GM12864 (cell line): ENCODE results near the gene OPCML.

ENCODE experiments used
- DNase-seq: peaks from one replicate; pipeline ENCODE4 v3.0.0-alpha.2; 2011; ENCODE audit warnings: low read depth
- H3K4me3 ChIP-seq: 2 replicates; pipeline ENCODE4 v1.5.1; 2011; ENCODE audit warnings: mild to moderate bottlenecking, low read depth, low read length, control low read depth
- TF ChIP-seq, protein P1 (sequence below): IDR thresholded peaks from 2 replicates; pipeline ENCODE4 v1.5.1; 2011; ENCODE audit warnings: low read depth, mild to moderate bottlenecking, moderate library complexity, low read length, control low read depth, inconsistent platforms; ENCODE audit errors: missing control alignments

Gene OPCML

GRCh38 chr11:132977746-132978145, 554.6 kb downstream of the OPCML start:
- no peak for DNase-seq
- TF ChIP-seq, protein P1, sequence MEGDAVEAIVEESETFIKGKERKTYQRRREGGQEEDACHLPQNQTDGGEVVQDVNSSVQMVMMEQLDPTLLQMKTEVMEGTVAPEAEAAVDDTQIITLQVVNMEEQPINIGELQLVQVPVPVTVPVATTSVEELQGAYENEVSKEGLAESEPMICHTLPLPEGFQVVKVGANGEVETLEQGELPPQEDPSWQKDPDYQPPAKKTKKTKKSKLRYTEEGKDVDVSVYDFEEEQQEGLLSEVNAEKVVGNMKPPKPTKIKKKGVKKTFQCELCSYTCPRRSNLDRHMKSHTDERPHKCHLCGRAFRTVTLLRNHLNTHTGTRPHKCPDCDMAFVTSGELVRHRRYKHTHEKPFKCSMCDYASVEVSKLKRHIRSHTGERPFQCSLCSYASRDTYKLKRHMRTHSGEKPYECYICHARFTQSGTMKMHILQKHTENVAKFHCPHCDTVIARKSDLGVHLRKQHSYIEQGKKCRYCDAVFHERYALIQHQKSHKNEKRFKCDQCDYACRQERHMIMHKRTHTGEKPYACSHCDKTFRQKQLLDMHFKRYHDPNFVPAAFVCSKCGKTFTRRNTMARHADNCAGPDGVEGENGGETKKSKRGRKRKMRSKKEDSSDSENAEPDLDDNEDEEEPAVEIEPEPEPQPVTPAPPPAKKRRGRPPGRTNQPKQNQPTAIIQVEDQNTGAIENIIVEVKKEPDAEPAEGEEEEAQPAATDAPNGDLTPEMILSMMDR, result no peak
- H3K4me3 ChIP-seq, result no peak overlapping the region

DNA sequence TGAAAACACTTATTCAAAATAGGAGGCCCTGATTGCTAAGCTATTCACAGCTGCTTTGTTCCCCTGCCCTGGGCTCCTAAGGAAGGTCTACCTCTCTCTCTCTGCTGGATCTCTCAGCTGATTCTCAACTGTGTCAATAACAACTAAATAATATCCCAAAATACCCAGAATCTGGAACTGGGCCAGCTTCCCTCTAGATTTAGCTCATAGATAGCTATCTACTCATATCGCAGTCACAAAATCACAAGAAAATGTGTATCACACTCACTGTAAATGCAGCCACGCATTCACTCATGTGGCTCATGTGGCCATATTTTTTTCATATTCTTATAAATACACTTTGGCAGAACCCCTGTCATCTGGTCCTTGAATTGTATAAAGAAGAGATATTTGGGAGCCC, 555.1 kb downstream of the OPCML start:
- TF ChIP-seq, protein P1, result no peak
- DNase-seq, result no peak
- no peak overlapping the region for H3K4me3 ChIP-seq

DNA sequence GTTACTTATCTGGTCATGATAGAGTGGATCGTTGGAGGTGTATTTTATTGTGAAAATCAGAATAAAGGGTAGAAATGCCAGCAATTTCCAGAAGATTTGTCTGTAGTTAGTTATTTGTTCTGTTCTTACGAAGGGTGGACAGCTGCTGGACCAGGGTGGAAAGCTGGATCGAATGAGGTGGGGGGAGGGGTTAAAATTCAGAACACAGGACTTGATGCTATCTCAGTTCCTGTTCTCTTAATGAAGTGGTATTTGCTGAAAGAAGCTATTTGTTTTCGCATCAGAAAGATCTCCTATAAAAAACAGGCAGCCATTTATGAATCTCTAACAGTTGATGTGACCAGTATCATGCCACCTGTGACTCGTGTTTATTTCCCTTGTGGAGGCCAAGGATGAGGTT, 556.2 kb downstream of the OPCML start:
- H3K4me3 ChIP-seq, result no peak overlapping the region
- DNase-seq, result no peak
- TF ChIP-seq, protein P1, result no peak

DNA sequence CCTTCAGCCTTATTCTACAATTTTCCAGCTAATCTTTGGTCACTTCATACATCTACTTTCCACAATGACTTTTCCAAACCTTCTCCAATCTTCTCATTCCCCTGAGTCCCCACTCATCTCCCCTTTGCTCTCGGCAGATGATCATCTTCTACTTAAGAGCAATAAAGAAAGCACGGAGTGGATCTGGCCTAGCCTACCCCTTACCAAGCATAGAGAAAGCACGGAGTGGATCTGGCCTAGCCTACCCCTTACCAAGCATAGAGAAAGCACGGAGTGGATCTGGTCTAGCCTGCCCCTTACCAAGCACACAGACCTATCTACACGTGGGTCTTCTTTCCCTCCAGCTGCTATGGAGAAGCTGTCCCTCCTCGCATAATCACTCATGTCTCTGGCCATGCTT, 558.6 kb downstream of the OPCML start:
- TF ChIP-seq, protein P1, result no peak
- no peak for DNase-seq
- no peak overlapping the region for H3K4me3 ChIP-seq

- TF ChIP-seq, protein P1, result no peak
- no peak for DNase-seq
- no peak overlapping the region for H3K4me3 ChIP-seq
Measured at GRCh38 chr11:132972565-132972964, 559.7 kb downstream of the OPCML start.

DNA sequence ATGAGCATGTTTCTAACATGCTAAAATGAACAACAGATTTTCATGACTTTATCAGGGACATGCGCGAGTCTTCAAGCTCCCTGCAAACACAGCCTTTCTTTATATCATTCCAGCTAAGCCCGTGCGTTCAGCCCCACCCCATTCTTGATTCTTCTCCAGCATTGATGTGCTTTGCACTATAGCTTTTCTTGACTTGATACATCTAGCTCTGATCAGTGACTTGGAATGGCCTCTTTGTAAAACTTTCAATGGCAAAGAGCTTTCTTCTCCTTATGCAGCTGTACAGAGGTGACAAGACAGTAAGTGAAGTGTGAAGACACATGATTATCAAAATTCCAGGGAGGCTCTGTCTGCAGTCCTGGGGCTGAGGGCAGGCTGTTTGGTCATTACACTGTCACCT, 561.0 kb downstream of the OPCML start:
- H3K4me3 ChIP-seq, result no peak overlapping the region
- no peak for DNase-seq
- TF ChIP-seq, protein P1, result no peak

- no peak for DNase-seq
- TF ChIP-seq, protein P1, result no peak
- H3K4me3 ChIP-seq, result no peak overlapping the region
Measured at GRCh38 chr11:132969892-132970291, 562.4 kb downstream of the OPCML start.
